Measurements from ENCODE around the gene FAM120A.

FAM120A gene

GRCh38 chr9:93460689-93461413, 9.4 kb downstream of the FAM120A start:
- Histone ChIP-seq H3K9ac (ENCODE audit: low read depth in 1 of 2, low read length in 2 of 2) (no peak overlapping the region), H3K9me3 (ENCODE audit: control insufficient read depth in 1 of 2, low read length in 2 of 2) (no peaks in the 10 kb centered on the region), H3K27me3 (ENCODE audit: control insufficient read depth in 1 of 2, insufficient read depth in 2 of 2, low read length in 2 of 2) (no peaks in the 10 kb centered on the region), H3K4me1 (ENCODE audit: control insufficient read depth in 1 of 2, insufficient read depth in 2 of 2, low read length in 2 of 2) (peaks cover 56 to 69% of the 10 kb centered on the region in 2 donors), H3K27ac (ENCODE audit: low read depth, low read length) (no peak overlapping the region), H3K4me3 (ENCODE audit: low read depth in 1 of 2, low read length in 2 of 2) (no peak overlapping the region), H3K36me3 (ENCODE audit: control insufficient read depth in 1 of 2, insufficient read depth in 2 of 2, low read length in 2 of 2) (no peaks in the 10 kb centered on the region)

- Histone ChIP-seq H3K4me1 (ENCODE audit: control insufficient read depth in 1 of 2, insufficient read depth in 2 of 2, low read length in 2 of 2) (peaks cover 58 to 69% of the 10 kb centered on the region in 2 donors), H3K27ac (ENCODE audit: low read depth, low read length) (no peak overlapping the region), H3K9ac (ENCODE audit: low read depth in 1 of 2, low read length in 2 of 2) (no peak overlapping the region), H3K4me3 (ENCODE audit: low read depth in 1 of 2, low read length in 2 of 2) (no peak overlapping the region), H3K27me3 (ENCODE audit: control insufficient read depth in 1 of 2, insufficient read depth in 2 of 2, low read length in 2 of 2) (no peaks in the 10 kb centered on the region), H3K36me3 (ENCODE audit: control insufficient read depth in 1 of 2, insufficient read depth in 2 of 2, low read length in 2 of 2) (no peaks in the 10 kb centered on the region), H3K9me3 (ENCODE audit: control insufficient read depth in 1 of 2, low read length in 2 of 2) (no peaks in the 10 kb centered on the region)
Observed at GRCh38 chr9:93461414-93461743, 9.9 kb downstream of the FAM120A start.

- H3K9ac ChIP-seq (ENCODE audit: low read depth in 1 of 2, low read length in 2 of 2) = no peak overlapping the region
- H3K9me3 ChIP-seq (ENCODE audit: control insufficient read depth in 1 of 2, low read length in 2 of 2) = no peaks in the 10 kb centered on the region
- H3K27ac ChIP-seq (ENCODE audit: low read depth, low read length) = no peak overlapping the region
- H3K27me3 ChIP-seq (ENCODE audit: control insufficient read depth in 1 of 2, insufficient read depth in 2 of 2, low read length in 2 of 2) = no peaks in the 10 kb centered on the region
- H3K36me3 ChIP-seq (ENCODE audit: control insufficient read depth in 1 of 2, insufficient read depth in 2 of 2, low read length in 2 of 2) = no peaks in the 10 kb centered on the region
- H3K4me1 ChIP-seq (ENCODE audit: control insufficient read depth in 1 of 2, insufficient read depth in 2 of 2, low read length in 2 of 2) = peaks cover 58 to 69% of the 10 kb centered on the region in 2 donors
- H3K4me3 ChIP-seq (ENCODE audit: low read depth in 1 of 2, low read length in 2 of 2) = no peak overlapping the region
Observed at GRCh38 chr9:93461821-93462220, 10.3 kb downstream of the FAM120A start.

GRCh38 chr9:93463638-93464248, 12.3 kb downstream of the FAM120A start:
- H3K27ac ChIP-seq (ENCODE audit: low read depth, low read length) = no peak overlapping the region
- H3K36me3 ChIP-seq (ENCODE audit: control insufficient read depth in 1 of 2, insufficient read depth in 2 of 2, low read length in 2 of 2) = no peaks in the 10 kb centered on the region
- no peak overlapping the region for H3K9ac ChIP-seq (ENCODE audit: low read depth in 1 of 2, low read length in 2 of 2)
- H3K27me3 ChIP-seq (ENCODE audit: control insufficient read depth in 1 of 2, insufficient read depth in 2 of 2, low read length in 2 of 2) = no peaks in the 10 kb centered on the region
- H3K9me3 ChIP-seq (ENCODE audit: control insufficient read depth in 1 of 2, low read length in 2 of 2) = no peaks in the 10 kb centered on the region
- H3K4me1 ChIP-seq (ENCODE audit: control insufficient read depth in 1 of 2, insufficient read depth in 2 of 2, low read length in 2 of 2) = peaks cover 54 to 68% of the 10 kb centered on the region in 2 donors
- H3K4me3 ChIP-seq (ENCODE audit: low read depth in 1 of 2, low read length in 2 of 2) = no peak overlapping the region

GRCh38 chr9:93464395-93464794, 12.9 kb downstream of the FAM120A start:
- Histone ChIP-seq H3K27ac (ENCODE audit: low read depth, low read length) (no peak overlapping the region), H3K9me3 (ENCODE audit: control insufficient read depth in 1 of 2, low read length in 2 of 2) (no peaks in the 10 kb centered on the region), H3K27me3 (ENCODE audit: control insufficient read depth in 1 of 2, insufficient read depth in 2 of 2, low read length in 2 of 2) (no peaks in the 10 kb centered on the region), H3K9ac (ENCODE audit: low read depth in 1 of 2, low read length in 2 of 2) (no peak overlapping the region), H3K4me3 (ENCODE audit: low read depth in 1 of 2, low read length in 2 of 2) (no peak overlapping the region), H3K36me3 (ENCODE audit: control insufficient read depth in 1 of 2, insufficient read depth in 2 of 2, low read length in 2 of 2) (no peaks in the 10 kb centered on the region), H3K4me1 (ENCODE audit: control insufficient read depth in 1 of 2, insufficient read depth in 2 of 2, low read length in 2 of 2) (peaks cover 52 to 68% of the 10 kb centered on the region in 2 donors)

- Histone ChIP-seq H3K27ac (ENCODE audit: low read depth, low read length) (no peak overlapping the region), H3K36me3 (ENCODE audit: control insufficient read depth in 1 of 2, insufficient read depth in 2 of 2, low read length in 2 of 2) (no peaks in the 10 kb centered on the region), H3K9ac (ENCODE audit: low read depth in 1 of 2, low read length in 2 of 2) (no peak overlapping the region), H3K4me3 (ENCODE audit: low read depth in 1 of 2, low read length in 2 of 2) (no peak overlapping the region), H3K4me1 (ENCODE audit: control insufficient read depth in 1 of 2, insufficient read depth in 2 of 2, low read length in 2 of 2) (peaks cover 54 to 68% of the 10 kb centered on the region in 2 donors), H3K27me3 (ENCODE audit: control insufficient read depth in 1 of 2, insufficient read depth in 2 of 2, low read length in 2 of 2) (no peaks in the 10 kb centered on the region), H3K9me3 (ENCODE audit: control insufficient read depth in 1 of 2, low read length in 2 of 2) (no peaks in the 10 kb centered on the region)
Observed at GRCh38 chr9:93464876-93465275, 13.4 kb downstream of the FAM120A start.

- Histone ChIP-seq H3K36me3 (ENCODE audit: control insufficient read depth in 1 of 2, insufficient read depth in 2 of 2, low read length in 2 of 2) (no peaks in the 10 kb centered on the region), H3K27ac (ENCODE audit: low read depth, low read length) (no peak overlapping the region), H3K9ac (ENCODE audit: low read depth in 1 of 2, low read length in 2 of 2) (no peak overlapping the region), H3K4me1 (ENCODE audit: control insufficient read depth in 1 of 2, insufficient read depth in 2 of 2, low read length in 2 of 2) (peaks cover 60 to 71% of the 10 kb centered on the region in 2 donors), H3K9me3 (ENCODE audit: control insufficient read depth in 1 of 2, low read length in 2 of 2) (no peaks in the 10 kb centered on the region), H3K27me3 (ENCODE audit: control insufficient read depth in 1 of 2, insufficient read depth in 2 of 2, low read length in 2 of 2) (no peaks in the 10 kb centered on the region), H3K4me3 (ENCODE audit: low read depth in 1 of 2, low read length in 2 of 2) (no peak overlapping the region)
Observed at GRCh38 chr9:93465855-93466254, 14.4 kb downstream of the FAM120A start.

- Histone ChIP-seq H3K27ac (ENCODE audit: low read depth, low read length) (no peak overlapping the region), H3K4me3 (ENCODE audit: low read depth in 1 of 2, low read length in 2 of 2) (no peak overlapping the region)
Observed at GRCh38 chr9:93466416-93467061, 15.1 kb downstream of the FAM120A start.

GRCh38 chr9:93467062-93467416, 15.6 kb downstream of the FAM120A start:
- peaks cover 64 to 79% of the 10 kb centered on the region in 2 donors for H3K4me1 ChIP-seq (ENCODE audit: control insufficient read depth in 1 of 2, insufficient read depth in 2 of 2, low read length in 2 of 2)
- no peaks in the 10 kb centered on the region for H3K27me3 ChIP-seq (ENCODE audit: control insufficient read depth in 1 of 2, insufficient read depth in 2 of 2, low read length in 2 of 2)
- peak overlapping the region in 1 of 2 donors; percentile 14 for H3K9ac ChIP-seq (ENCODE audit: low read depth in 1 of 2, low read length in 2 of 2)
- H3K9me3 ChIP-seq (ENCODE audit: control insufficient read depth in 1 of 2, low read length in 2 of 2) = no peaks in the 10 kb centered on the region
- H3K36me3 ChIP-seq (ENCODE audit: control insufficient read depth in 1 of 2, insufficient read depth in 2 of 2, low read length in 2 of 2) = no peaks in the 10 kb centered on the region
- H3K4me3 ChIP-seq (ENCODE audit: low read depth in 1 of 2, low read length in 2 of 2) = peak overlapping the region in 1 of 2 donors; percentile 26
- H3K27ac ChIP-seq (ENCODE audit: low read depth, low read length) = no peak overlapping the region

More at GRCh38 chr9:93466416-93467061, 15.1 kb downstream of the FAM120A start:
- peaks cover 66 to 78% of the 10 kb centered on the region in 2 donors for H3K4me1 ChIP-seq (ENCODE audit: control insufficient read depth in 1 of 2, insufficient read depth in 2 of 2, low read length in 2 of 2)
- H3K36me3 ChIP-seq (ENCODE audit: control insufficient read depth in 1 of 2, insufficient read depth in 2 of 2, low read length in 2 of 2) = no peaks in the 10 kb centered on the region
- H3K9ac ChIP-seq (ENCODE audit: low read depth in 1 of 2, low read length in 2 of 2) = no peak overlapping the region
- H3K27me3 ChIP-seq (ENCODE audit: control insufficient read depth in 1 of 2, insufficient read depth in 2 of 2, low read length in 2 of 2) = no peaks in the 10 kb centered on the region
- H3K9me3 ChIP-seq (ENCODE audit: control insufficient read depth in 1 of 2, low read length in 2 of 2) = no peaks in the 10 kb centered on the region

- Histone ChIP-seq H3K9ac (ENCODE audit: low read depth in 1 of 2, low read length in 2 of 2) (peak overlapping the region in 1 of 2 donors; percentile 14), H3K9me3 (ENCODE audit: control insufficient read depth in 1 of 2, low read length in 2 of 2) (no peaks in the 10 kb centered on the region), H3K4me1 (ENCODE audit: control insufficient read depth in 1 of 2, insufficient read depth in 2 of 2, low read length in 2 of 2) (peaks cover 62 to 79% of the 10 kb centered on the region in 2 donors), H3K27ac (ENCODE audit: low read depth, low read length) (no peak overlapping the region), H3K27me3 (ENCODE audit: control insufficient read depth in 1 of 2, insufficient read depth in 2 of 2, low read length in 2 of 2) (no peaks in the 10 kb centered on the region), H3K36me3 (ENCODE audit: control insufficient read depth in 1 of 2, insufficient read depth in 2 of 2, low read length in 2 of 2) (no peaks in the 10 kb centered on the region), H3K4me3 (ENCODE audit: low read depth in 1 of 2, low read length in 2 of 2) (peak overlapping the region in 1 of 2 donors; percentile 26)
Observed at GRCh38 chr9:93467462-93467861, 16.0 kb downstream of the FAM120A start.

Data from duodenal mucosa (tissue), 2 donors.